ENCODE measurements around the gene IFNAR2.

DNA sequence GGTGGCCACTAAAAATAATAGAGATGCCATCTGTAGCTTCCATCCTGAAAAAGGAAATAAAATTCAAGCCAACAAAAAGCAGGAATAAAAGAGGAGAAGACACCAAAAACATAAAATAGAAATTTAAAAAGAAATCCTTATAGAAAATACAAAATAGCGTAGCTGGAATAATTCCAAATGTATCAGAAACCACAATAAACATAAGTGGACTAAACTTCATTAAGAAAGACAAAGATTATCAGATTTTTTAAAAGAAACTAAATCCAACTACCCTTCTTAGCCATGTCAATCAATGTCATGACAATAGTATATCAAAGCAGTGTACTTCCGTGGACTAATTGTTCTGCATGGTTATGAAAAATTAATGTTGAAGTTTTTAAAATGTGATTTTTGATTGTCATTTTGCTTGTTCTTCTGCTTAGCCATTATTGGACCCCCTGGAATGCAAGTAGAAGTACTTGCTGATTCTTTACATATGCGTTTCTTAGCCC is 49.6 kb downstream of the IFNAR2 start:
- TF ChIP-seq, protein P1, sequence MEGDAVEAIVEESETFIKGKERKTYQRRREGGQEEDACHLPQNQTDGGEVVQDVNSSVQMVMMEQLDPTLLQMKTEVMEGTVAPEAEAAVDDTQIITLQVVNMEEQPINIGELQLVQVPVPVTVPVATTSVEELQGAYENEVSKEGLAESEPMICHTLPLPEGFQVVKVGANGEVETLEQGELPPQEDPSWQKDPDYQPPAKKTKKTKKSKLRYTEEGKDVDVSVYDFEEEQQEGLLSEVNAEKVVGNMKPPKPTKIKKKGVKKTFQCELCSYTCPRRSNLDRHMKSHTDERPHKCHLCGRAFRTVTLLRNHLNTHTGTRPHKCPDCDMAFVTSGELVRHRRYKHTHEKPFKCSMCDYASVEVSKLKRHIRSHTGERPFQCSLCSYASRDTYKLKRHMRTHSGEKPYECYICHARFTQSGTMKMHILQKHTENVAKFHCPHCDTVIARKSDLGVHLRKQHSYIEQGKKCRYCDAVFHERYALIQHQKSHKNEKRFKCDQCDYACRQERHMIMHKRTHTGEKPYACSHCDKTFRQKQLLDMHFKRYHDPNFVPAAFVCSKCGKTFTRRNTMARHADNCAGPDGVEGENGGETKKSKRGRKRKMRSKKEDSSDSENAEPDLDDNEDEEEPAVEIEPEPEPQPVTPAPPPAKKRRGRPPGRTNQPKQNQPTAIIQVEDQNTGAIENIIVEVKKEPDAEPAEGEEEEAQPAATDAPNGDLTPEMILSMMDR (IDR thresholded peaks at IDR 0.05), result no peak
- TF ChIP-seq POLR2A (IDR thresholded peaks at IDR 0.05), result no peak

Data from heart left ventricle (tissue), 13 donors.